NCI-H2196 treated with DMSO at 0.1 percent for 48 hours (cell line): ENCODE data around the gene AFF3.

Experiments used
- DNase-seq: peaks from one replicate; lab custom pipeline; 2025; ENCODE audit not compliant: unreplicated experiment; lab: John Stamatoyannopoulos, UW

Gene AFF3

DNA sequence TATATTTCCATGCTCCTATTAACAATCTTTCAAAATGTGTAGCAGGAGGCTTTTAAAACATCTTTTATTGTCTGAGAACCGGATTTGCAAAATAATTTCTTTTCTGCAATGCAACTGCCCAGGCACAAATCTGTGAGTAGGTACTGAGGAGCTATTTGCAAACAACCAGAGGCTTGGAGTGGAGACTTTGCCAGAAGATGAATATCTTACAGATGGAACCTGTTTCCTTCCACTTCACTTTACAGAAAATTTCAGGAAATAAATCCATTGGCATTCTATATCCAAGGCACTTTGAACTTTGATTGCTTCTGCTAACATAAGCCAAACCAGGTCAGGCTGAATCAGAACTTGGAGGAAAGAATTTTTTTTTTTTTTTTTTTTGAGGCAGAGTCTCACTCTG is 415.2 kb downstream of the AFF3 start:
- no peak for DNase-seq

DNA sequence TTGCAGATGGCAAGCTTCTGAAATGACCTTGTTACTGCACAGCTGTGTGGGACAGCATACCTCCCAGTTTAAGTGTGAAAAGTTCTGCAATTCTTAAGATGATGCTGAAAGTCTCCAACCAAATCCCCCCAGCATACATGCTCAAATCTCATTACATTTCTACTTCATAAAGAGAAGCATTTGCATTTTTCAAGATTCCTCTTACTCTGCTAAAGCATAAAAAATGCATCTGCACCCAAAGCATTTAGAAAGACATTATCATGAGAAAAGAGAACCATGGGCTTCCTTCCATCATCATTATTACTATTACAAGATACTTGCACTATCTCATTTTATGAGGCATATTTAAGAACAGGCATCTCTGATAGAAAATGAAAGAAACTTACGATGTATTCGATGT is 415.7 kb downstream of the AFF3 start:
- DNase-seq = no peak

DNA sequence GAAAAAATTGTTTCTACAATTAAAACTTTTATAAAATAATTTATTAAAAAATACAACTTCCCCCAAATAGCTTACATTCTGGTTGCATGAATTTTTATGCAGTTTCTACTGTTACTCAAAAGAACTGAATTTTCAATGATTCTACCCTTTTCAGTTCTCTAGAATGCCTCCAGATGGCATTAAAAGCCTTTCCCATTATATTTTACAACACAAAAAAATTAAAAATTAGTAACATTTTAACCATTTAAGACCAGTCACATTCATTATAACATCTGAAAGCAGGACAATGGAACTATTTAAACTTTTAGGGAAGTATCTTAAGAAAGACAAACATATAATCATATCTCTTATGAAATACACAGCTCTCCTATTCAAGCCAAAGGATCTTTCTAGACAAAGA is 416.6 kb downstream of the AFF3 start:
- DNase-seq = no peak

DNA sequence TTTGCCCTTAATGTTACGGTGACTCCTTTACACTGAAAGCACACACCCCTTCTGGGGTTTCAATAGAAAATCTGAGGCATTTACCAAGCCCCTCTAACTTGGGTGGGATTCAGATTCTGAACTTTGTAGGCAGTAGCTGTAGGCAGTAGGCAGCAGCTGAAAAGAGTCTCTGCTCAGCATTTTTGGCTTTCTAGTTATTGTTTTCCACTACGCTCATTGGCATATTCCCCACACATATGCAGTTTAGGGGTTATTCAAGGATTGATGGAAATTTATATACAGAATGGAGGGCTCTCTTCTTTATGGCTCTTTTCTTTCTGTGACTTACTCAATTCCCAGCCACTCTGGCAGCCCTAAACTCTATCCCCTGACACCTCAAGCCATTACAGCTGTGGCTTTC is 419.9 kb downstream of the AFF3 start:
- DNase-seq = no peak

DNA sequence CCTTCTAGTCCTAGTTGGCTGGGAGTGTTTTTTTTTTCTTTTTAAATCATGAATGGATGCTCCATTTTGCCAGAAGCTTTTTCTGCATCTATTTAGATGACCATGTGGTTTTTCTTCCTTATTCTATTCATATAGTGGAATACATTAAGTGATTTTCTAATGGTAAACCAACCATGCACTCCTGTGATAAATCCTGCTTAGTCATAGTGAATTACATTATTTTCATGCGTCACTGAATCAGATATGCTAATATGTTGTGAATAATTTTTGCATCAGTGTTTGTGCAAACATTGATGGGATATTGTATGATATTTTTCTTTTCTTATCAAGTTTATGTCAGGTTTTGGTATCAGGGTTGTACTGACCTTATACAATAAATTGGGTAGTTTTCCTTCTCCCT is 423.3 kb downstream of the AFF3 start:
- no peak for DNase-seq

DNA sequence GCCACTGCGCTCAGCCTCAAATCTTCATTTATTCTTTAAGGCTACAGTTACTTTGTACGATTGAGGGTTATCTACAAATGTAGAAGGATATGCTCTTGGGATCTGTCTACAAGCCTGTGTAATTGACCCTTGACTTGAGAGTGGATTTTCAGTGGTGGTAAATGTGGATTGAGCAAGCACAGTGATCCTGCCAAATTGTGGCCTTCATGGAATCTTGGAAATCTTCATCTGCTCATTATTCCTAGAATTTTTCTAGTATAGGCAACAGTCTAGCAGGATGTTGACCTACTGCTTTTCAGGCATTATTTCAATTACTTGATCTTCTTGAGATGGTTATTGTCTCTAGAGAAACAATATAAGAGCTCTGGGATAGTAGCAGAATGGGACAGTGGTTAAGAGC is 426.4 kb downstream of the AFF3 start:
- no peak for DNase-seq

DNA sequence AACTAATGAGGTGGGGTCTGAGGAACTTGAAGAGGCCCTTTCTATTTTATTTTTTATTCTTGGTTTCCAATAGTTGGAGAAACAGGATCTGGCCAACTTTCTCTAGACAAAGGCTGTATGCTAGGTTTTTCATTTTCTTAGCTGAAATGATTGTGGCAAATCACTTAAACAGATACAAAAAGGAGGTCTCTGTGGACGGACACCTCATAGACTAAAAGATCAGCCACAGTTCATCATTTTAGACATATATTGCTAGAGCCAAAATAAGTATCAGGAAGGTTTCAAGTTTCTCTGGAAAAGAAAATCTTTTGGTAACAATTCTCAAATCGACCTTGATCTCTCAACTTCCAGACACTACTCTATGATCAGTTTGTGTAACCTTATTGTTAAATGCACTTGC is 428.0 kb downstream of the AFF3 start:
- no peak for DNase-seq

DNA sequence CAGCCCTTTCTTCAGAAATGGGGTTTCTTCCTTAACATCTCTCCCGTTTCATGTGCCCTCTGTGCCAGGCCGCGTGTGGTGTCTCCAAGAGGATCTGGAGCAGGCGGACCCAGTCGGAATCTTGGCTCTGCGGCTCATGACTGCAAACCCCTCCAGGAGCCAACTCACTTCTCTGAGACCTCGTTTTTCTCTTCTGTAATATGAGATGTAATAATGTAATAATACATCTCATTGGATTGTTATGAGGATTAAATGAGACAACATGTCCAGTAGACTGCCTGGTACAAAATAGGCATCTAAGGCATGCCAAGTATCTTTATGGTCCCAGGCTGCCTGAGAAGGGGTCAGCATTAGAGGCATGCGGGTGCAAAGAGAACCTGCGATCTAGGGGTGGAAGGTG is 431.2 kb downstream of the AFF3 start:
- DNase-seq = no peak

DNA sequence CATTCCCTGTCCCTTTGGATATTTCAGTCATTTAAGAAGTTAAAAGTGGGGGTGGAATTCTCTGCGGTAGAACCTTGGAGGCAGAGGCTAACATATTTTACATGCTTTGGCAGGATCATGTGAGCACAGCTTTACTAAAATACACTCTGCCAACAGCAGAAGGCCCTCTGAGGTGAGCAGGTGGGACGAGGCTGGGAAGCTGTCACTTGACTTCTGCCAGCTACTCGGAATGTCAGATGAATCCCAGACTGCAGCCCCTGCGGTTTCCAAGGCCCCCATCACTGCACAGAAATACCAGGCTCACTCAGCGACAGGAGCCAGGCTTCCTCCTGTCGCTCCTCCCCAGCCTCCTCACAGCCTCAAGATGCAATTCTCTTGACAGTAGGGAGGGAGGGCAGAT is 431.7 kb downstream of the AFF3 start:
- no peak for DNase-seq

DNA sequence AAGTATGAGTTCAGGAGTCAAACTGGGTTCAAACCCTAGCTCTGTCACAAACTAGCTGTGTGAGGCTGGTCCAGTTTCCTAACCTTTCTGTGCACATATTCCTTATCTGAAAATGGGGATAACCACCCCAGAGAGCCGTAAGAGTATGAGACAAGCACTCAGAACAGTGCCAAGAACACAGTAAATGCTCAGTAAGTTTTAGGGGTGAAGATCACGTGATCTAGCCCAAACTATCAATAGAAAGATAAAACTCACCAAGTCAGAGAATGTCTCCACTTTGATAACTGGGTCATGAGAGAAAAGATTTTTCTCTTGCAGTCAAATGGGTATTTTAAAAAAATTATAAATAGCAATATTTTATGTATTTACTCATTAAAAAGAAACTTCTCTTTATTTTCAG is 433.2 kb downstream of the AFF3 start:
- no peak for DNase-seq

DNA sequence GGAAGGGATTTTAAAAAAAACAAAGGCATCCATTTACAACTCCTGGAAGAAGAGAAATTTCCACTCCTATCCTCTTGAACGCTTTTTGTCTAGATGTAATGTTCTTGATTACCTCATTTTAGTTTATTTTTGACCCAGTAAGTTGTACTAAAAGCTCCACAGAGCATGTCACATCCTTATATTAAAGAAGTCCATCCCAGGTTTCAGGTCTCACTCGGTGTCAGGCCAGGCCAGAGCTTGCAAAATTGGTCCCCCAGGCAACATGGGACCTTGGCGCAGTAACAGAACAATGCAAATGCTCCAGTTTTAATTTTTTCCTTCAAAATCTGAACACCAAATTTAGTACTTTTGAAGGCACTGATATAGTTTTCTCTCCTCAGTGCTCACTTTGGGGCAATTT is 434.2 kb downstream of the AFF3 start:
- no peak for DNase-seq

DNA sequence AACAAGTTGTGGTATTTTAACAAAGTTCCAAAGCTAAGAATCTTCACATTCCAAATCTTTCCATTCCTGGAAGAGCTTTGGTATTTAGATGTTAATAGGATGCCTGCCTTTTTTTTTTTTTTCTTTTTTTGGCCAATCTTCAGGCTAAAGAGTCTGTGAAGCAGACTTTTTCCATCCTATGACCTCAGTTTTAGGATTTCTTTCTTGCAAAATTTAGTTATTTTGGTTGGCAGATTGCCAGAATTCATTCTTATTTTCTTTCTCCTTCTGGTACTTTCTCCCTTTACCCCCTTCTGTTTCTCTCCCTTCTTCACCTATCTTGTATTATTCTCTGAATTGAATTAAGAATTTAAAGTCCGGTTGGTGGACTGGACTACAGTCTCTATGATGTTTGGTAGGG is 434.8 kb downstream of the AFF3 start:
- DNase-seq = no peak

DNA sequence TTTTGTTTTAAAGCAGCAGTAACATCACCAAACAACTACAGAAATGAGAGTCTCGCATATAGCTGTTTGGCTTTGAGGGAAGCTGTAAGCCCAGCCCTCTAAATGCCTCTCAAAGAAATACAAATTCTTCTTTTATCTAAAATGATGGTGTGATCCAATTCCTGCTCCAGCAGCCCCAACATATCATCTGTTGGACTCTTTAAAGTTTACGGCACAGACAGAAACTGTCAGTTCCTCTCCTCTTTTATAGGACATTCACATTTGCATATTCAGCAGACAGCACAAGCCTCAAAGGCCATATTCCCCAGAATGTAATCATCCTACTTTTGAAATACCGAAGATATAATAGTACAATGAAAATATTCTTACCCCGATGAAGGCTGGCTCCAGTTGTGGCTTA is 435.7 kb downstream of the AFF3 start:
- DNase-seq = no peak

DNA sequence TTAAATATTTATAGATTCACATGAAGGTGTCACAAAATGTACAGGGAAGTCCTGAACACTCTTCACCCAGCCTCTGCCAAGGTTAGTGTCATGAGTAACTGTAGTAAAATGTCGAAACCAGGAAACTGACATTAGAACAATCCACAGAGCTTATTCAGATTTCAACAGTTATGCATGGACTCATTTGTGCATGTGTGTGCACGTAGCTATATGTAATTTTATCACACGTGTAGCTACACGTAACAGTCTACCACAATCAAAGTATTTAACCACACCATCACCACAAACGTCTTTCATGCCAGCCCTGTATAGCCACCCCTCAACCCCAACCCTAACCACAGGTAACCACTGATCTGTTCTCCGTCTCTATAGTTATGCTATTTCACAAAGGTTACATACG is 440.9 kb downstream of the AFF3 start:
- no peak for DNase-seq

DNA sequence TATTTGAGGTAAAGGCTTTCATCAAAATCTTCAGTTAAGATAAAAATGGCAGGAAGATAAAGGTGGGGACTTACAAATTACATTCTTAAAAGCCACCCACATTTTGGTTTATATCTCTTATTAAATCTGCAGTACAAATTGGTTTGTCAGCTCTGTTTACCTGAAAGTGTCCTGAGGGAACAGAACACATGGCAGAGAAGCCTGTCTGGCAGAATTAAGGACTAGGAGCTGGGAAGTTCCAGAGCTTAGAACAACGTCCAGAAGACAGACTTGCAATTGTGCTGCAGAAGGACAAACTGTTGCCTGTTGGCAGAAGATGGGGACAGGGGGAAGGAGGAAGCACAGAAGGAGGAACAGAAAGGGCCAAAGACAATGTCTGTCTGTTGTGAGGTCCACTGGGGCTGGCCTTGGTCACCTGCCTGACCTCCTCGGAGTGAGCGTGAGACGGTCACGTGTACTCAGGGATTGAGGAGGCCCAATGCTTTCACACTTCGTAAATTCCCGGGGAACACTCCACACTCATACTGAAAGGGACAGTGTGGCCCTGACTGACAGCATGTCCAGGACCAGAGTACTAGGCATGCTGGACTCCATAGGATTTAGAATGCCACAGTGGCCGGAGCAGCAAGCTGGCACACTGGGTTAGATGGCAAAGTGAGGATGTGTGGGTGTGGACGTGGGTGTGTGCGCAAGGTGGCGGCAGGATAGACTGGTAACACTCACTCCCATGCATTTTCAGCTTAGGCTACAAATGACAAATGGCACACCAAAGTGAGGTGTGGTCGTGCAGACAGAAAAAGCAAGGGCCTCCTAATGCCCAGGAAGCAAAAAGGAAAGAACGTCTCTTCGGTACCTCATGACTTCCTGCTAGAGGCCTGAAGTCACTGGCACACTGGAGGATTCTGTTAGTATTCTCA is 441.6 kb downstream of the AFF3 start:
- no peak for DNase-seq

DNA sequence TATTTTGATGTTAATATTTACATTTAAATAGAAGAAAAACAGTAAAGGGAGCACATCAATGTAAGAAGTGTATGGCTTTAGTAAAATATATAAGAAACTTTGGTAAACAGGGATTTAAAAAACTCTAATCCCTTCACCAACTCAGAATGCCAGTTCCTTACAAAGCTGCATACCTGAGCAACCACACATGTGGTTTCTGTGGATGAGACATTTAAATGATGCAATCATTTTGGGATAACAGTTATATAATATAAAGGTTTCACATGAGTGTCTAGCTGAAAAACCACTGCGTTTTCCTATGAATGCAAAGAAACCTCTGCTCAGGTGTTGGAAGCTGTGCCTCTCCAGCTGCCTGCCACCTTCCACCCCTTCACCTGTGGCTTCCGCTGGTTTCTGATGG is 443.5 kb downstream of the AFF3 start:
- DNase-seq = no peak

DNA sequence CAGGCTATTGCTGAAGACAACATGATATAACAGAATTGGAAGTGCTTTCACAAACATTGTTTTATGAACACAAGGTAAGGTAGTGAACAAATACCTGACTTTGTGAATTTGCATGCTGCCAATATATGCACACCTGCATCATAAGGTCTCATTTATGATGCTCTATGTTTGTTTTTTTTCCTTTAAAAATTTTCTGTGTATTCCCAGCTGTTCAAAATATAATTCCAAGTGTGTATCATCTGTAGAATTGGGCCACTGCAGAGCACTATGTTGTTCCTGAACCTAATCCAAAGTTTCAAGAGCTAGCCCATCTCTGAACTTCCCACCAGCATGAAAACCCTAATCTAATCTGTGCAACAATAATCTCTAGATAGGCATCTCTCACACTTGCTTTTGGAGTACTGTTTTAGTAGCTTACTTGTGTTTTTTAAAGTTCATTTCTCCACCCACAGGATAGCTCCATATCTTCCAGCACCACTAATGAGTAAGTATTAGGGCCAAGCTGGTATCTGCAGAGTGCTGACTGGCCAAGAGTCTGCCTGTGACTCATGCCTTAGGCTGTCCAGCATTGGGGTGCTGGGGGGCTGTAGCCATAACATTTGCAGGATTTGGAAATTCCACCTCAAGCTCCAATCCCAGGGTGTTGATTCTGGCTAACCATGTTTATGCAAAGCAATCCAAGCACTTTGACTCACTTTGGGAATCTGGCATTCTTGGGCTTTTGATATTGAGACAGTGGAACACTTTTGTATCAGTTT is 444.4 kb downstream of the AFF3 start:
- DNase-seq = no peak

DNA sequence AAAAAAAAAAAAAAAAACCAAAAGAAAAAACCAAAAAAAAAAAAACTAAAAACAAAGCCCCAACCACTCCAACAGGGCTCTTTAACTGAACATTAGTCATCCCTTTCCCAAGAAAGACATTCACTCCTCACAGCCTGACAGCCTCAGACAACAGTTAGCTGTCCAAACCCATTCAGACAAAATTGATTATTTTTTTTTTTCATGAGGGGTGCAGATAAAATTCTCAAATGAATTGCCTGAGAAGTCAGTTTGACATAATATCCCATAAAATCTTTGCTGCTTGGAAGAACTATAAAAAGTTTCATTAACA is 446.5 kb downstream of the AFF3 start:
- no peak for DNase-seq

DNA sequence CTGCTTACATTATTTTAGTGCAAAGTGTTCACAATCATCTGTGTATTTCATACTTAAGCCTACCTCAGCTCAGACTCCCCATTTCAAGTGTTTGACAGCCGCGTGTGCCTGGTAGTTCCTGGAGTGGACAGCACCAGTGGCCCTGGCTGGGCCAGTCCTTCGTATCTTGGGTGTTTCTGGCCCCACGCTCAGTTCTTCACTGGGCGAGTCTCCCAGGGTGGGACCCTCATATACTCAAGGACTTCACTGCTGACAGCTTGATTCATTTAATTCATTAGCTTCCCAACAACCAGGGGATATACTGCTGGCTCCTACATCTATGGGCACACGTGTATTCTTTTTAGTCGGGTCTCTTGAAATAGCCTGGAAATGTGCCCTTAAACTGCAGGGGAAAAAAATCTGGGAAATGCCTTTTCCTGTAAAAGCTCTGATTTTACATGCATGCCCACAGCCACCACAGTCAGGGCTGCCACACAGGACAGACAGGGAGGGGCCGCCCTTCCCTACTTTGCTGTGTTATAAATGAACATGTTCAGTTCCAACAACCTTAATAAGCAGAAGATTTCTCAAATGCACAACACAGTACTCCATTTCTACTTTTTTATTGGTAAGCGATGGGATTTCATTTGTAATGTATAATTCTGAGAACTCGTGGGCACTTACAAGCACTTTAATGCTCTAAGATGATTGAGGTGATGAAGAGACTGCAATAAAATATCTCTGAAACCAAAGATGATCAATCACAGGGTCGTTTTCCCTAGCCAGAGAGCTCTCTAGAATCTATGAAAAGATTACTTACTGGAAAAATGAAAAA is 447.1 kb downstream of the AFF3 start:
- DNase-seq = no peak

DNA sequence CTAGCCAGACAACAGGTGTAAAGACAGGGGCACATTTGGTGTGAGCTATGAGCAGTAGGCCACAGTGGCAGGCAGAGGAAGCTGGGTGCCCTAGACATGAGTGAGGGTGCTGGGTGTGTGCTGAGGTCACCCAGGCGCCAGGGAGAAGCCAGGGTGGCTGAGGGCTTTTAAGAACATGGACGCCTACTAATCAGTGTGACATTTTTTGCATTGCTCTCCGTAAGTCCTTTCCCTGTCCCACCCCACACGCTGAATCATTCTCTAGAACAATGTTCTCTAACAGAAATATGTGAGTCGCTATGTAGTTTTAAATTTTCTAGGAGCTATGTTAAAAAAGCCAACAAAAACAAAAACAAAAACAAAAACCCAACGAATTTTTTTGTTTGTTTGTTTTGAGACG is 448.1 kb downstream of the AFF3 start:
- DNase-seq = no peak

DNA sequence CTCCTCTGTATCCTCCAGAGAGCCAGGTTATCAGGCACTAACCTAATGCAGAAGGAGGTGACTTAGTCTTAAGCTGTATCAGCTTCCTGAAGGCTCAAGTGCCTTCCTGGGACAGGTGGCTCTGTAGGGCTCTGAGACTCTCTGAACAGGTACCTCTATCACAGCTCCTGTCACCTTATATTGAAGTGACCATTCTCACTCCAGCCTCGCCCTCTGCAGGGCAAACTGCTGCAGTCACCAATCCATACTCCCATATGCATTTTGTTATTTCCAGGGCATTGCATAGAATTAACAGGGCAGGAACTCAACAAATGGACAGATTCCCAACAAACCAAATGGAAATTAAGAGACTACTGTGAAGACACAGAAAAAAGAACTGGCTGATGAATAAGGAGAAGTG is 449.6 kb downstream of the AFF3 start:
- no peak for DNase-seq

DNA sequence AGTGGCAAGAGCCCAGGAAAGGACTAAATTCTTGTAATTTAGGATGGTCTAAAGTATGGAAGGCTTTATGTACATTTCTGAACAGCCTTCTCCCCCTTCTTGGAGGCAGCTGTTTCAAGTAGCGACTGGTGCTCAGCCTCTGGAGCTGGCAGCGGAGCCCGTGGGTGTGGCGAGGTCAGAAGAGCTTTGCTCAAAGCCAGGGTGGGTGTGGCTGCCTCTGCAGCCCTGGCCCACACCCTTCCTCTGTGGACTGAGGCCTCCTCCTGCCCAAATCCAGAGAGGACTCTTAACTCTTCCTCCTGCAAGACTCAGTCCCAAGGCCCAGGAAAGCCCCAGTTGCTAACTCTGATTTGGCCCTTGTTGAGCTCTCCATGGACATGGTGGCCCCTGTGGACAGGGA is 450.5 kb downstream of the AFF3 start:
- no peak for DNase-seq
